Measurements from ENCODE around the gene ADAD2. TPM values are rescaled to one million over a fixed set of nuclear protein-coding genes. Genes with fewer than 3 reads are reported as not detected.
A peak's percentile ranks its signal among the peaks of the same experiment; 100 is the strongest.

ADAD2 gene
- total and polyA plus RNA-seq, 12 donors: 0.36 to 5.9 (median 0.85) TPM; not detected in 4

DNA sequence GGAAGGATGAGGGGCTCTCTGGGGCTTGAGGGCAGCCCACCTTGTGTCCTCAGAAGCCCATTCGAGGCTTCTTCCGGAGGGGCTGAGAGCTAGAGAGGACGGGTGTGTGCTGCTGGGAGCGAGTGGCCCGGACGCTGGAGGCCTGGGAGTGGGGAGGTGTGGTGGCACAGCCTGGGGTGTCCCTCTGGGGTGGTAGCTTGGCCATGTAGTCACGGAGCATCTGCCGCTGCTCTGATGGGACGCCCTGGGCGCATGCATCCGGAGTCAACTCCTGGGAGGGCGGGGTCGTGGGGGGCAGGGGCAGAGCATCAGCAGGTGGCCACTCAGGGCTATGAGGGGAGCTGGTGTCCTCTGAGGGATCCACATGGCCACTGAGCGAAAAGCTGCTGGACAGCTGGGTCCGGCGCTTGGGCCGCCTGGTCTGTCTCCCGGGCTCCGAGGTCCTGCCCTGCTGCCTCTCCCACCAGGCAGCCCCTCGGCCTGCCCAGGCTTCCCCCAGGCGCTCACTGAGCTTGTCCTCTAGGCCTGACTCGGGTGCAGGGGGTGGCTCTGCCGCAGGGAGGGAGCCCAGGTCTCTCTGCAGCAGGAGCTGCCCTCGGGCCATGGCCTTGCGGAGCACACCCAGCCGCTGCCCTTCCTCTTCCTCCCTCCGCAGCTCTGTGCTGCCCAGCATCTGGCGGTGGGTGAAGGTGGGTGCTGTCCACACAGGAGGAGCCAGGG, 11.9 kb upstream of the ADAD2 start:
- Histone ChIP-seq H3K36me3 (peaks cover 0 to 66% (median 43%) of the 10 kb centered on the region in 9 donors), H3K4me3 (no peak overlapping the region), H3K27me3 (no peaks in the 10 kb centered on the region), H3K4me1 (peaks cover 33 to 82% (median 49%) of the 10 kb centered on the region in 9 donors), H3K27ac (peak overlapping the region in 4 of 10 donors; percentile 15 to 89 (median 88)), H3K9me3 (no peaks in the 10 kb centered on the region)
- TF ChIP-seq, protein P1, sequence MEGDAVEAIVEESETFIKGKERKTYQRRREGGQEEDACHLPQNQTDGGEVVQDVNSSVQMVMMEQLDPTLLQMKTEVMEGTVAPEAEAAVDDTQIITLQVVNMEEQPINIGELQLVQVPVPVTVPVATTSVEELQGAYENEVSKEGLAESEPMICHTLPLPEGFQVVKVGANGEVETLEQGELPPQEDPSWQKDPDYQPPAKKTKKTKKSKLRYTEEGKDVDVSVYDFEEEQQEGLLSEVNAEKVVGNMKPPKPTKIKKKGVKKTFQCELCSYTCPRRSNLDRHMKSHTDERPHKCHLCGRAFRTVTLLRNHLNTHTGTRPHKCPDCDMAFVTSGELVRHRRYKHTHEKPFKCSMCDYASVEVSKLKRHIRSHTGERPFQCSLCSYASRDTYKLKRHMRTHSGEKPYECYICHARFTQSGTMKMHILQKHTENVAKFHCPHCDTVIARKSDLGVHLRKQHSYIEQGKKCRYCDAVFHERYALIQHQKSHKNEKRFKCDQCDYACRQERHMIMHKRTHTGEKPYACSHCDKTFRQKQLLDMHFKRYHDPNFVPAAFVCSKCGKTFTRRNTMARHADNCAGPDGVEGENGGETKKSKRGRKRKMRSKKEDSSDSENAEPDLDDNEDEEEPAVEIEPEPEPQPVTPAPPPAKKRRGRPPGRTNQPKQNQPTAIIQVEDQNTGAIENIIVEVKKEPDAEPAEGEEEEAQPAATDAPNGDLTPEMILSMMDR (IDR thresholded peaks at IDR 0.05): no peak
- DNase-seq (no peak), ATAC-seq (peak in 1 of 8 donors; percentile 2)
- 87 to 89% methylated on average over 27 to 28 of the region's 28 CpGs for WGBS, 2 donors
- intact Hi-C loops (cut with DNase I): loop anchor here in 3 of 10 donors (5.0 to 10.0 kb wide), 6 partner anchors 62 to 352 kb away; partner anchors contain the start of genes NECAB2 (in 2 of the 3) and MBTPS1 (in 1 of the 3)

GRCh38 chr16:84179612-84180320, 11.2 kb upstream of the ADAD2 start:
- intact Hi-C loops (cut with DNase I): loop anchor here in 7 of 10 donors (5.0 to 10.0 kb wide), 8 partner anchors 32 to 352 kb away; partner anchors contain the start of genes NECAB2 (in 4 of the 7), DNAAF1 (in 1 of the 7), HSDL1 (in 1 of the 7) and MBTPS1 (in 1 of the 7)
- 69 to 83% methylated on average over 33 of the region's 33 CpGs for WGBS, 2 donors
- Histone ChIP-seq H3K27me3 (no peaks in the 10 kb centered on the region), H3K27ac (peak overlapping the region in 7 of 10 donors; percentile 16 to 87 (median 43)), H3K4me3 (peak overlapping the region in 1 of 10 donors; percentile 13), H3K4me1 (peaks cover 37 to 89% (median 54%) of the 10 kb centered on the region in 9 donors), H3K36me3 (peaks cover 0 to 73% (median 43%) of the 10 kb centered on the region in 9 donors), H3K9me3 (no peaks in the 10 kb centered on the region)
- no peak for DNase-seq
- no peak for ATAC-seq
- TF ChIP-seq, protein P1 (IDR thresholded peaks at IDR 0.05): no peak

DNA sequence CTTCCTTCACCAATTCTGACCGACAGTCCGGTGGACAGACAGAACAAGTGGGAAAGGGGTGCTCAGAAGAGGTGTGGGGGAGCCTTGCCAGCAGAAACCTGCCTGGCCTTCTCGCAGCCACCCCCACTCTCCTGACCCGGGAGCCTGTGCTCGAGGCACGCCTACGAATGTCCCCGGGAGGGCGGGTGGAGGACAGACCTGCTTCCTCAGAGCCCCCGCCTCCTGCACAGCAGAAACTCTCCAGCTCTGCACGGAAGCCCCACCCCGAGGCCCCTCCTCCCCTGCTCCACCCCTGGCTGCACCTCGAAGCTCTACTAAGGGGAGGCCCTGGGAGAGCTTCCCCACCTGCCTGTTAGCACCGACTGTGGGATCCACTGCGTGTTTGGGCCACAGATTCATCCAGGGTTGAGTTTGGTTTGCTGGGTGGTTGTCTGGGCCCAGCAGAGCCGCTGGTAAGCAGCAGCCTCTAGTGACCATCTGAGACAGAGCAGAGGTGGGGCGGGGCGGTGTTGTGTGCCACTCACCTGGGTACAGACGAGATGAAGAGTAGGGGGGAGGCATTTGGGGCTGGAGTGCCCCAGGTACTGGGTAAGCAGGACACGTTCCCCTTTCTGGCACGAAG, 10.3 kb upstream of the ADAD2 start:
- Histone ChIP-seq H3K27ac (peak overlapping the region in 8 of 10 donors; percentile 21 to 87 (median 44)), H3K36me3 (peaks cover 0 to 80% (median 43%) of the 10 kb centered on the region in 9 donors), H3K27me3 (no peaks in the 10 kb centered on the region), H3K4me1 (peaks cover 38 to 91% (median 55%) of the 10 kb centered on the region in 9 donors), H3K4me3 (peak overlapping the region in 1 of 10 donors; percentile 13), H3K9me3 (no peaks in the 10 kb centered on the region)
- ATAC-seq (peak in 3 of 8 donors; percentile 10 to 32 (median 22)), DNase-seq (peak in 1 of 2 donors; percentile 48)
- WGBS, 2 donors: 74 to 76% methylated on average over 20 to 21 of the region's 21 CpGs
- TF ChIP-seq, protein P1 (IDR thresholded peaks at IDR 0.05): no peak
- intact Hi-C loops (cut with DNase I): loop anchor here in 4 of 10 donors (5.0 to 10.0 kb wide), 4 partner anchors 33 to 304 kb away; partner anchors contain the start of genes NECAB2 (in 2 of the 4), DNAAF1 (in 1 of the 4) and HSDL1 (in 1 of the 4)

Measured in heart right ventricle (tissue), 16 donors.